ENCODE measurements around the gene CAPN13.

The CAPN13 gene

DNA sequence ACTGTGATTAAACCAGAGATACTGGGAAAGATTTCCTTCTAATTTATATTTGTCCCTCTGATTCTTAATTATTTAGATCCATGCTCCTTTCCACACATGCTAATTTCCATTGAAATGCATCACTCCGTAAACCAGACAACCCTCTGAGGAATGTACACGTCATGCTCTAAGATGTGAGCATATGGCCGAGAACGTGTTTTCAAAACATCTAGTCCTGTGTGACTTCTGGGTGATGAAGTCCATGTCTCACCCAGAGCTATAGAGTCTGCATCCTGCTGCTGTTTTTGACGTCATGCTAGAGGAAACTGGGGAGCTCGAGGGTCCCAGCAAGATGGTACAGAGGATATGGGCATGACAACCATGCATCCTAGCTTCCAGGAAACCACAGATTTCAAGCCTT lies 53.6 kb downstream of the CAPN13 start:
- H3K36me3 ChIP-seq (ENCODE audit: control insufficient read depth in 2 of 2, insufficient read depth in 2 of 2, low read length in 2 of 2): peaks cover 11 to 17% of the 10 kb centered on the region in 2 donors
- H3K4me3 ChIP-seq (ENCODE audit: low read length in 2 of 2): no peak overlapping the region
- no peaks in the 10 kb centered on the region for H3K9me3 ChIP-seq (ENCODE audit: control insufficient read depth in 2 of 2, low read length in 2 of 2)
- no peak overlapping the region for H3K9ac ChIP-seq (ENCODE audit: low read depth in 1 of 2, low read length in 2 of 2)
- H3K27me3 ChIP-seq (ENCODE audit: control insufficient read depth in 2 of 2, insufficient read depth in 2 of 2, low read length in 2 of 2): peaks cover 0 to 4% of the 10 kb centered on the region in 2 donors
- H3K4me1 ChIP-seq (ENCODE audit: control insufficient read depth in 2 of 2, insufficient read depth in 2 of 2, low read length in 2 of 2): no peaks in the 10 kb centered on the region
- no peak overlapping the region for H3K27ac ChIP-seq (ENCODE audit: low read depth in 2 of 2, low read length in 2 of 2)

GRCh38 chr2:30752811-30753210 lies 54.4 kb downstream of the CAPN13 start:
- Histone ChIP-seq H3K36me3 (ENCODE audit: control insufficient read depth in 2 of 2, insufficient read depth in 2 of 2, low read length in 2 of 2) (peaks cover 11 to 17% of the 10 kb centered on the region in 2 donors), H3K9me3 (ENCODE audit: control insufficient read depth in 2 of 2, low read length in 2 of 2) (no peaks in the 10 kb centered on the region), H3K27ac (ENCODE audit: low read depth in 2 of 2, low read length in 2 of 2) (no peak overlapping the region), H3K9ac (ENCODE audit: low read depth in 1 of 2, low read length in 2 of 2) (no peak overlapping the region), H3K4me1 (ENCODE audit: control insufficient read depth in 2 of 2, insufficient read depth in 2 of 2, low read length in 2 of 2) (peaks cover 0 to 1% of the 10 kb centered on the region in 2 donors), H3K27me3 (ENCODE audit: control insufficient read depth in 2 of 2, insufficient read depth in 2 of 2, low read length in 2 of 2) (peaks cover 0 to 4% of the 10 kb centered on the region in 2 donors), H3K4me3 (ENCODE audit: low read length in 2 of 2) (no peak overlapping the region)

DNA sequence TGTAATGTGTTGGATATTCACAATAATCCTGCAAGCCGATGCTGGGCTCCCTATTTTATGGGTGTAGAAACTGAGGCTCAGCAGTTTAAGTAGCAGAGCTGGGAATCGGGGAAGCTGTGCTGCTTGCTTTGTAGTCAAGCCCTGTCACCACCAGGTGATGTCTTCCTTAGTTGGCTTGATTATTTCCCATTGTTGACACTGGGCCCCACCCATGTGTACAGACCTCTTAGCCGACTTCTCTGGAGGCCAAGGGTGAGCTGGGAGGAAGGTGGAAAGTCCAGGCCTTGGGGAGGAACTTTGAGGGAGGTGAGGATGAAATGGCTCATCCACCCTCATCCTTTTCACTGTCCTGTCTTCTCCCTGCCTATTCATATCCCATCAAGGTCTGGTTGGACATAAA lies 60.0 kb downstream of the CAPN13 start:
- no peak overlapping the region for H3K9ac ChIP-seq (ENCODE audit: low read depth in 1 of 2, low read length in 2 of 2)
- no peaks in the 10 kb centered on the region for H3K27me3 ChIP-seq (ENCODE audit: control insufficient read depth in 2 of 2, insufficient read depth in 2 of 2, low read length in 2 of 2)
- no peak overlapping the region for H3K4me3 ChIP-seq (ENCODE audit: low read length in 2 of 2)
- no peak overlapping the region for H3K27ac ChIP-seq (ENCODE audit: low read depth in 2 of 2, low read length in 2 of 2)
- H3K36me3 ChIP-seq (ENCODE audit: control insufficient read depth in 2 of 2, insufficient read depth in 2 of 2, low read length in 2 of 2): peaks cover 19 to 25% of the 10 kb centered on the region in 2 donors
- peaks cover 5 to 6% of the 10 kb centered on the region in 2 donors for H3K4me1 ChIP-seq (ENCODE audit: control insufficient read depth in 2 of 2, insufficient read depth in 2 of 2, low read length in 2 of 2)
- no peaks in the 10 kb centered on the region for H3K9me3 ChIP-seq (ENCODE audit: control insufficient read depth in 2 of 2, low read length in 2 of 2)

- no peak overlapping the region for H3K4me3 ChIP-seq (ENCODE audit: low read length in 2 of 2)
- H3K36me3 ChIP-seq (ENCODE audit: control insufficient read depth in 2 of 2, insufficient read depth in 2 of 2, low read length in 2 of 2): peaks cover 14 to 18% of the 10 kb centered on the region in 2 donors
- no peaks in the 10 kb centered on the region for H3K27me3 ChIP-seq (ENCODE audit: control insufficient read depth in 2 of 2, insufficient read depth in 2 of 2, low read length in 2 of 2)
- peaks cover 5 to 6% of the 10 kb centered on the region in 2 donors for H3K4me1 ChIP-seq (ENCODE audit: control insufficient read depth in 2 of 2, insufficient read depth in 2 of 2, low read length in 2 of 2)
- H3K9ac ChIP-seq (ENCODE audit: low read depth in 1 of 2, low read length in 2 of 2): no peak overlapping the region
- no peak overlapping the region for H3K27ac ChIP-seq (ENCODE audit: low read depth in 2 of 2, low read length in 2 of 2)
- H3K9me3 ChIP-seq (ENCODE audit: control insufficient read depth in 2 of 2, low read length in 2 of 2): no peaks in the 10 kb centered on the region
These were observed 62.4 kb downstream of the CAPN13 start for GRCh38 chr2:30744823-30745222.

- H3K9me3 ChIP-seq (ENCODE audit: control insufficient read depth in 2 of 2, low read length in 2 of 2): no peaks in the 10 kb centered on the region
- H3K9ac ChIP-seq (ENCODE audit: low read depth in 1 of 2, low read length in 2 of 2): no peak overlapping the region
- no peak overlapping the region for H3K27ac ChIP-seq (ENCODE audit: low read depth in 2 of 2, low read length in 2 of 2)
- no peaks in the 10 kb centered on the region for H3K4me1 ChIP-seq (ENCODE audit: control insufficient read depth in 2 of 2, insufficient read depth in 2 of 2, low read length in 2 of 2)
- H3K4me3 ChIP-seq (ENCODE audit: low read length in 2 of 2): no peak overlapping the region
- H3K27me3 ChIP-seq (ENCODE audit: control insufficient read depth in 2 of 2, insufficient read depth in 2 of 2, low read length in 2 of 2): no peaks in the 10 kb centered on the region
- peaks cover 10 to 16% of the 10 kb centered on the region in 2 donors for H3K36me3 ChIP-seq (ENCODE audit: control insufficient read depth in 2 of 2, insufficient read depth in 2 of 2, low read length in 2 of 2)
These were observed 65.7 kb downstream of the CAPN13 start for GRCh38 chr2:30741576-30741975.

DNA sequence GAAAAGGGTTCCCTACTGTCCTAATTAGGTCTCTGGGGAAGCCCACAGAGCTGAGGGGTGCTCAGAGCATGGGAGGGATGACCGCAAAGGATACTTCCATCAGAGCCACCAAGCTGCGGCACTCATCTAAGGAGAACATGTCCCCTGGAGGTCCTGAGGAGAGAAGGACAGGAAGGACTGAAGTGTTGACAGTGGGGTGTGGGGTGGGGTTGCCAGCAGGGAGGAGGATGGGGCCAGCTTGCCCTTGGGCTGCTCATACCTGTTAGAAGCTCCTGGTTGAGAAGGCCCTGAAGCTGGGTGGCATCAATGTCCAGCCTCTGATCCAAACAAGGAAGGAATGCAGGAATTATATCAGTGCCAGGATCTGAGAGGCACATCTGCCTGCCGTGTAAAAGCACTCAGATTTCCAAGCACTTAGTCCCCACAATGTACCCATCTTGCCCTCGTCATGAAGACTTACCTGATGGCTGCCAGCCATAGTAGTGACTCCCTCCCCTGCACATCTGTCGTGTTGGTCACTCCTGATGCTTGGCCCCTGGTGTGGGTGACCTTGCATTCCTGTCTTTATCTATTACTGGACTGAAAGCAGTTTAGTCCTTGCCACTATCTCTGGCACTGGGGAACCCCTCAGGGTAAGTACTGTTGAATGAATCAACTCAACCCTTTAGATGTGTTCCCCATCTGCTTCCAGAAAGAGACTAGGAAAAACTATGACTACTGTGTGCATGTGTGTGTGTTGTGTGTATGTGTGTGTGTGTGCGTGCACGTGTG lies 68.9 kb downstream of the CAPN13 start:
- Histone ChIP-seq H3K4me1 (ENCODE audit: control insufficient read depth in 2 of 2, insufficient read depth in 2 of 2, low read length in 2 of 2) (no peaks in the 10 kb centered on the region), H3K27ac (ENCODE audit: low read depth in 2 of 2, low read length in 2 of 2) (no peak overlapping the region), H3K9ac (ENCODE audit: low read depth in 1 of 2, low read length in 2 of 2) (no peak overlapping the region)

DNA sequence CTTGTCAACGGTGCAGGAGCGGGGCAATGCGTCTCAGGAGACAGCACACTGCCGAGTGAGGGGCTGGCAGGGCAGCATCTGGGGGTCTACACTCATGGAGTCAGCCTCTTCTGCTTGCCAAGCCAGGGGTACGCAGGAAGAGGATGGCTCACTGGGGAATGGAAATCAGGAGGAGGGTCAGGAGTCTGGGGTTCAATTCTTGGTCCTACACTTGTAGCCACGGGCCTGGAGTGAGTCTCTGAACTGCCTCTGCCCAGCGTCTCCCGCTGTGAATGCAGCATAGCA lies 70.0 kb downstream of the CAPN13 start:
- Histone ChIP-seq H3K9ac (ENCODE audit: low read depth in 1 of 2, low read length in 2 of 2) (no peak overlapping the region), H3K36me3 (ENCODE audit: control insufficient read depth in 2 of 2, insufficient read depth in 2 of 2, low read length in 2 of 2) (peaks cover 0 to 2% of the 10 kb centered on the region in 2 donors), H3K27ac (ENCODE audit: low read depth in 2 of 2, low read length in 2 of 2) (no peak overlapping the region), H3K9me3 (ENCODE audit: control insufficient read depth in 2 of 2, low read length in 2 of 2) (no peaks in the 10 kb centered on the region), H3K4me1 (ENCODE audit: control insufficient read depth in 2 of 2, insufficient read depth in 2 of 2, low read length in 2 of 2) (no peaks in the 10 kb centered on the region), H3K27me3 (ENCODE audit: control insufficient read depth in 2 of 2, insufficient read depth in 2 of 2, low read length in 2 of 2) (no peaks in the 10 kb centered on the region), H3K4me3 (ENCODE audit: low read length in 2 of 2) (no peak overlapping the region)

More for the DNA sequence above, 68.9 kb downstream of the CAPN13 start:
- H3K27me3 ChIP-seq (ENCODE audit: control insufficient read depth in 2 of 2, insufficient read depth in 2 of 2, low read length in 2 of 2): no peaks in the 10 kb centered on the region
- H3K9me3 ChIP-seq (ENCODE audit: control insufficient read depth in 2 of 2, low read length in 2 of 2): no peaks in the 10 kb centered on the region
- H3K36me3 ChIP-seq (ENCODE audit: control insufficient read depth in 2 of 2, insufficient read depth in 2 of 2, low read length in 2 of 2): peaks cover 4 to 6% of the 10 kb centered on the region in 2 donors
- H3K4me3 ChIP-seq (ENCODE audit: low read length in 2 of 2): no peak overlapping the region

DNA sequence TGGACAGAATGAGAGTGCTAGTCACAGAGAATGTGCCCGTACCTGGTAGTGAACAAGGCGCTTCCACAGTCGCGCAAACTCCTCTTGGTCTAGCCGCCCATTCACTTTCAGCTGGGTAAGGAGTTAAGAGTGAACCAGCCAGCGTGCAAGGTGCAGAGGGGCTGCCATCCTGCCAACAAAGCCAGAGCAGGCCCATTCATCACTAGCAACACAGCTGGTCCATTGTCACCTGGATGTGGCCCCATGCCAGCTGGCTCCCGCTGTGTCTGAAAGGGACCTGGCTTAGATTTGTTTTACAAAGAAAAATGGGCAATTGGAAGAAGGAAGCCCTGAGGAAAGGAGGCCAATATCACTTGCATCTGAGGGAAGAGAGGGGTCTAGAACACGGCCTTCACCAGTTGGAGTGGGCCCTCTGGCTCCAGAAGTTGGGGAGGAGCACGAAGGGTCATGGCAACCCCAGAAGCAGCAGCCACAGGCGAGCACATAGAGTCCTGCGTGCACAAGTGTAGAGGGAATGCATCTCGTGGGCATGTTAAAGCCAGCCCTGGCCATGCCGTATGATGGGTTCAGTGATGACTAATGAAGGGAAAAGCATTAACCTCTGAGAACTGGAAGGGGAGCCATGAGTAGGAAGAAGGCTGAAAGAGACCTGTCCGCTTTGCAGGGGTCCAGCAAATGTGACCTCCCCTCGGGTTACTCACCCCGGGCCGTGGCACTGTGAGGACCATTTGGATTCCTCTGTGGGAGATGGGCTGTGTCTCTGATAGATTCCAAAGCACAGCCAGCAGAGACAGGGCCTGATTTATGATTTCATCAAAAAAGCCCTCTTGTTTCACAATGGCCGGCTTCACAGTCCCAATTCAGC lies 70.6 kb downstream of the CAPN13 start:
- peaks cover 0 to 2% of the 10 kb centered on the region in 2 donors for H3K36me3 ChIP-seq (ENCODE audit: control insufficient read depth in 2 of 2, insufficient read depth in 2 of 2, low read length in 2 of 2)

GRCh38 chr2:30733876-30734520 lies 73.2 kb downstream of the CAPN13 start:
- no peaks in the 10 kb centered on the region for H3K4me1 ChIP-seq (ENCODE audit: control insufficient read depth in 2 of 2, insufficient read depth in 2 of 2, low read length in 2 of 2)

More for the DNA sequence above, 70.6 kb downstream of the CAPN13 start:
- no peak overlapping the region for H3K9ac ChIP-seq (ENCODE audit: low read depth in 1 of 2, low read length in 2 of 2)
- no peaks in the 10 kb centered on the region for H3K9me3 ChIP-seq (ENCODE audit: control insufficient read depth in 2 of 2, low read length in 2 of 2)
- H3K27me3 ChIP-seq (ENCODE audit: control insufficient read depth in 2 of 2, insufficient read depth in 2 of 2, low read length in 2 of 2): no peaks in the 10 kb centered on the region
- no peak overlapping the region for H3K4me3 ChIP-seq (ENCODE audit: low read length in 2 of 2)
- no peaks in the 10 kb centered on the region for H3K4me1 ChIP-seq (ENCODE audit: control insufficient read depth in 2 of 2, insufficient read depth in 2 of 2, low read length in 2 of 2)
- H3K27ac ChIP-seq (ENCODE audit: low read depth in 2 of 2, low read length in 2 of 2): no peak overlapping the region

GRCh38 chr2:30732876-30733275 lies 74.4 kb downstream of the CAPN13 start:
- Histone ChIP-seq H3K27me3 (ENCODE audit: control insufficient read depth in 2 of 2, insufficient read depth in 2 of 2, low read length in 2 of 2) (no peaks in the 10 kb centered on the region), H3K9ac (ENCODE audit: low read depth in 1 of 2, low read length in 2 of 2) (no peak overlapping the region), H3K4me1 (ENCODE audit: control insufficient read depth in 2 of 2, insufficient read depth in 2 of 2, low read length in 2 of 2) (no peaks in the 10 kb centered on the region), H3K27ac (ENCODE audit: low read depth in 2 of 2, low read length in 2 of 2) (no peak overlapping the region), H3K9me3 (ENCODE audit: control insufficient read depth in 2 of 2, low read length in 2 of 2) (no peaks in the 10 kb centered on the region), H3K36me3 (ENCODE audit: control insufficient read depth in 2 of 2, insufficient read depth in 2 of 2, low read length in 2 of 2) (peaks cover 7 to 12% of the 10 kb centered on the region in 2 donors), H3K4me3 (ENCODE audit: low read length in 2 of 2) (no peak overlapping the region)

More at GRCh38 chr2:30733876-30734520, 73.2 kb downstream of the CAPN13 start:
- H3K27ac ChIP-seq (ENCODE audit: low read depth in 2 of 2, low read length in 2 of 2): no peak overlapping the region
- no peaks in the 10 kb centered on the region for H3K27me3 ChIP-seq (ENCODE audit: control insufficient read depth in 2 of 2, insufficient read depth in 2 of 2, low read length in 2 of 2)
- no peak overlapping the region for H3K4me3 ChIP-seq (ENCODE audit: low read length in 2 of 2)
- H3K9ac ChIP-seq (ENCODE audit: low read depth in 1 of 2, low read length in 2 of 2): no peak overlapping the region
- peaks cover 7 to 9% of the 10 kb centered on the region in 2 donors for H3K36me3 ChIP-seq (ENCODE audit: control insufficient read depth in 2 of 2, insufficient read depth in 2 of 2, low read length in 2 of 2)
- H3K9me3 ChIP-seq (ENCODE audit: control insufficient read depth in 2 of 2, low read length in 2 of 2): no peaks in the 10 kb centered on the region

Data from mucosa of rectum (tissue), 2 donors.